Astrocyte of the cerebellum (primary cell): Measurements from ENCODE around the gene FFAR4.

ENCODE experiments used
- DNase-seq: peaks from one replicate; pipeline ENCODE4 v3.0.0-alpha.2; 2011; ENCODE audit warnings: low read depth
- H3K4me3 ChIP-seq: 2 replicates; pipeline ENCODE4 v1.5.1; 2011; ENCODE audit warnings: mild to moderate bottlenecking, low read depth, low read length, moderate library complexity
- CTCF ChIP-seq: IDR thresholded peaks from 2 replicates; pipeline ENCODE4 v1.5.1; 2012; ENCODE audit warnings: low read length, low read depth, moderate library complexity, mild to moderate bottlenecking; ENCODE audit errors: missing control alignments
- in situ Hi-C: cut with HindIII; loops from 2 replicates; pipeline ENCODE4 v1.10.0; 2017; ENCODE audit warnings: low sequenced_read_pairs

FFAR4 gene

GRCh38 chr10:93579089-93579488 lies 12.6 kb downstream of the FFAR4 start:
- H3K4me3 ChIP-seq, result no peak overlapping the region
- in situ Hi-C loops, result no loop called here
- no peak for TF ChIP-seq CTCF
- DNase-seq, result no peak

- in situ Hi-C loops, result no loop called here
- no peak for DNase-seq
- TF ChIP-seq CTCF, result no peak
- H3K4me3 ChIP-seq, result no peak overlapping the region
Measured at GRCh38 chr10:93579985-93580711, 13.7 kb downstream of the FFAR4 start.

GRCh38 chr10:93580828-93581227 lies 14.4 kb downstream of the FFAR4 start:
- no peak for TF ChIP-seq CTCF
- no peak for DNase-seq
- H3K4me3 ChIP-seq, result no peak overlapping the region
- in situ Hi-C loops, result no loop called here

GRCh38 chr10:93584445-93584844 lies 18.0 kb downstream of the FFAR4 start:
- in situ Hi-C loops, result no loop called here
- DNase-seq, result no peak
- H3K4me3 ChIP-seq, result no peak overlapping the region
- TF ChIP-seq CTCF, result no peak

- no peak for DNase-seq
- no peak overlapping the region for H3K4me3 ChIP-seq
- in situ Hi-C loops, result no loop called here
- no peak for TF ChIP-seq CTCF
Measured at GRCh38 chr10:93589648-93590562, 23.4 kb downstream of the FFAR4 start.

- in situ Hi-C loops, result no loop called here
- DNase-seq, result no peak
- no peak for TF ChIP-seq CTCF
- no peak overlapping the region for H3K4me3 ChIP-seq
Measured at GRCh38 chr10:93590638-93591037, 24.2 kb downstream of the FFAR4 start.
